ENCODE results near the gene OBSCN. TPM values are rescaled to one million over a fixed set of nuclear protein-coding genes. Genes with fewer than 3 reads are reported as not detected.

The OBSCN gene
- total RNA-seq, 2 donors from 2014 or later, result 14.5 to 34.9 TPM

- H3K4me3 ChIP-seq, result no peak overlapping the region
- intact Hi-C loops (cut with DNase I), result no loop called here
- H3K27ac ChIP-seq, result no peak overlapping the region
- 76 to 84% methylated on average over 19 to 46 of the region's 50 CpGs for WGBS, 2 donors
- no peak for ATAC-seq
- no peak for TF ChIP-seq CTCF (IDR thresholded peaks at IDR 0.05)
- no peak for TF ChIP-seq POLR2A (IDR thresholded peaks at IDR 0.05)
- H3K27me3 ChIP-seq, result no peaks in the 10 kb centered on the region
- no peaks in the 10 kb centered on the region for H3K36me3 ChIP-seq (replicated peaks in 1 of 2; ENCODE audit: insufficient read depth in 1 of 2, low read depth in 2 of 2)
- peaks cover 4% of the 10 kb centered on the region for H3K4me1 ChIP-seq
- no peaks in the 10 kb centered on the region for H3K9me3 ChIP-seq
- DNase-seq, result peak in 1 of 4 donors; percentile 4
Measured at GRCh38 chr1:228370941-228371740, 163.3 kb downstream of the OBSCN start.

GRCh38 chr1:228371741-228372182, 163.9 kb downstream of the OBSCN start:
- peaks cover 4% of the 10 kb centered on the region for H3K4me1 ChIP-seq
- intact Hi-C loops (cut with DNase I), result no loop called here
- TF ChIP-seq POLR2A (IDR thresholded peaks at IDR 0.05) (no peak), CTCF (IDR thresholded peaks at IDR 0.05) (no peak)
- no peak overlapping the region for H3K4me3 ChIP-seq
- H3K27me3 ChIP-seq, result no peaks in the 10 kb centered on the region
- no peaks in the 10 kb centered on the region for H3K36me3 ChIP-seq (replicated peaks in 1 of 2; ENCODE audit: insufficient read depth in 1 of 2, low read depth in 2 of 2)
- H3K9me3 ChIP-seq, result no peaks in the 10 kb centered on the region
- H3K27ac ChIP-seq, result no peak overlapping the region
- peak in 1 of 4 donors; percentile 12 for DNase-seq
- ATAC-seq, result no peak
- 58% methylated on average over 4 of the region's 4 CpGs; no CpG with 5 or more reads in 1 of the 2 donors for WGBS, 2 donors

DNA sequence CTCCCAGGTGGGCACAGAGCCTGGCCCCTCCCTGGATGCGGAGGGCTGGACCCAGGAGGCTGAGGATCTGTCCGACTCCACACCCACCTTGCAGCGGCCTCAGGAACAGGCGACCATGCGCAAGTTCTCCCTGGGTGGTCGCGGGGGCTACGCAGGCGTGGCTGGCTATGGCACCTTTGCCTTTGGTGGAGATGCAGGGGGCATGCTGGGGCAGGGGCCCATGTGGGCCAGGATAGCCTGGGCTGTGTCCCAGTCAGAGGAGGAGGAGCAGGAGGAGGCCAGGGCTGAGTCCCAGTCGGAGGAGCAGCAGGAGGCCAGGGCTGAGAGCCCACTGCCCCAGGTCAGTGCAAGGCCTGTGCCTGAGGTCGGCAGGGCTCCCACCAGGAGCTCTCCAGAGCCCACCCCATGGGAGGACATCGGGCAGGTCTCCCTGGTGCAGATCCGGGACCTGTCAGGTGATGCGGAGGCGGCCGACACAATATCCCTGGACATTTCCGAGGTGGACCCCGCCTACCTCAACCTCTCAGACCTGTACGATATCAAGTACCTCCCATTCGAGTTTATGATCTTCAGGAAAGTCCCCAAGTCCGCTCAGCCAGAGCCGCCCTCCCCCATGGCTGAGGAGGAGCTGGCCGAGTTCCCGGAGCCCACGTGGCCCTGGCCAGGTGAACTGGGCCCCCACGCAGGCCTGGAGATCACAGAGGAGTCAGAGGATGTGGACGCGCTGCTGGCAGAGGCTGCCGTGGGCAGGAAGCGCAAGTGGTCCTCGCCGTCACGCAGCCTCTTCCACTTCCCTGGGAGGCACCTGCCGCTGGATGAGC, 164.5 kb downstream of the OBSCN start:
- intact Hi-C loops (cut with DNase I), result no loop called here
- peaks cover 4% of the 10 kb centered on the region for H3K4me1 ChIP-seq
- 40 to 49% methylated on average over 1 to 34 of the region's 34 CpGs for WGBS, 2 donors
- peak; percentile 56 to 65 (median 60) for DNase-seq
- no peaks in the 10 kb centered on the region for H3K9me3 ChIP-seq
- ATAC-seq, result peak; percentile 67
- TF ChIP-seq POLR2A (IDR thresholded peaks at IDR 0.05) (peak in 2 of 3 donors; percentile 15 to 19), CTCF (IDR thresholded peaks at IDR 0.05) (no peak)
- no peaks in the 10 kb centered on the region for H3K36me3 ChIP-seq (replicated peaks in 1 of 2; ENCODE audit: insufficient read depth in 1 of 2, low read depth in 2 of 2)
- H3K27me3 ChIP-seq, result no peaks in the 10 kb centered on the region
- H3K27ac ChIP-seq, result peak overlapping the region in 2 of 4 donors; percentile 18 to 34
- no peak overlapping the region for H3K4me3 ChIP-seq

GRCh38 chr1:228373004-228373680, 165.3 kb downstream of the OBSCN start:
- WGBS, 2 donors, result 51 to 66% methylated on average over 7 to 12 of the region's 12 CpGs
- no peak for DNase-seq
- intact Hi-C loops (cut with DNase I), result no loop called here
- Histone ChIP-seq H3K4me3 (no peak overlapping the region), H3K27ac (peak overlapping the region in 2 of 4 donors; percentile 14 to 18), H3K4me1 (peaks cover 9% of the 10 kb centered on the region), H3K27me3 (no peaks in the 10 kb centered on the region), H3K36me3 (replicated peaks in 1 of 2; ENCODE audit: insufficient read depth in 1 of 2, low read depth in 2 of 2) (no peaks in the 10 kb centered on the region), H3K9me3 (no peaks in the 10 kb centered on the region)
- no peak for ATAC-seq
- TF ChIP-seq POLR2A (IDR thresholded peaks at IDR 0.05) (no peak), CTCF (IDR thresholded peaks at IDR 0.05) (no peak)
